Mammary epithelial cell (primary cell): ENCODE results near the gene KLHL20.

ENCODE experiments used
- EZH2 ChIP-seq: IDR thresholded peaks from 2 replicates; pipeline ENCODE4 v1.6.1; 2012; ENCODE audit warnings: low read length, inconsistent platforms, borderline replicate concordance
- TF ChIP-seq, protein P1 (sequence below), 2 donors: IDR thresholded peaks in 1 of 2; conservative IDR thresholded peaks in 1 of 2; 2 replicates each; pipeline ENCODE4 v1.5.1; 2011 to 2012; ENCODE audit warnings: inconsistent platforms in 2 of 2, low read length in 2 of 2, mild to moderate bottlenecking in 2 of 2, control low read depth in 1 of 2, low read depth in 1 of 2; ENCODE audit not compliant: insufficient read depth in 1 of 2; ENCODE audit errors: extremely low read depth in 1 of 2

GRCh38 chr1:173688300-173688699 is 26.5 kb upstream of the KLHL20 start:
- TF ChIP-seq, protein P1, sequence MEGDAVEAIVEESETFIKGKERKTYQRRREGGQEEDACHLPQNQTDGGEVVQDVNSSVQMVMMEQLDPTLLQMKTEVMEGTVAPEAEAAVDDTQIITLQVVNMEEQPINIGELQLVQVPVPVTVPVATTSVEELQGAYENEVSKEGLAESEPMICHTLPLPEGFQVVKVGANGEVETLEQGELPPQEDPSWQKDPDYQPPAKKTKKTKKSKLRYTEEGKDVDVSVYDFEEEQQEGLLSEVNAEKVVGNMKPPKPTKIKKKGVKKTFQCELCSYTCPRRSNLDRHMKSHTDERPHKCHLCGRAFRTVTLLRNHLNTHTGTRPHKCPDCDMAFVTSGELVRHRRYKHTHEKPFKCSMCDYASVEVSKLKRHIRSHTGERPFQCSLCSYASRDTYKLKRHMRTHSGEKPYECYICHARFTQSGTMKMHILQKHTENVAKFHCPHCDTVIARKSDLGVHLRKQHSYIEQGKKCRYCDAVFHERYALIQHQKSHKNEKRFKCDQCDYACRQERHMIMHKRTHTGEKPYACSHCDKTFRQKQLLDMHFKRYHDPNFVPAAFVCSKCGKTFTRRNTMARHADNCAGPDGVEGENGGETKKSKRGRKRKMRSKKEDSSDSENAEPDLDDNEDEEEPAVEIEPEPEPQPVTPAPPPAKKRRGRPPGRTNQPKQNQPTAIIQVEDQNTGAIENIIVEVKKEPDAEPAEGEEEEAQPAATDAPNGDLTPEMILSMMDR (conservative IDR thresholded peaks at IDR 0.05 in 1 of 2, IDR thresholded peaks at IDR 0.05 in 1 of 2; ENCODE audit: extremely low read depth in 1 of 2, insufficient read depth in 1 of 2, low read depth in 1 of 2, low read length in 2 of 2) = no peak
- TF ChIP-seq EZH2 = no peak
